ENCODE measurements around the gene FKBP15. TPM values are rescaled to one million over a fixed set of nuclear protein-coding genes. Genes with fewer than 3 reads are reported as not detected.

FKBP15 gene
- total RNA-seq, 8 experiments from 2014 or later: 12.8 to 28.1 (median 19.7) TPM

- peak in 2 of 8 experiments; percentile 1 to 4 for ATAC-seq (replicated peaks in 6 of 8)
- in situ Hi-C loops (cut with MboI; ENCODE audit: low pct_unique_long_range_greater_than_20kb in 2 of 9, low sequenced_read_pairs in 9 of 9, unreplicated experiment in 9 of 9): no loop called here
- Histone ChIP-seq H3K27ac (peak overlapping the region; percentile 69 to 82), H3K4me1 (replicated peaks in 1 of 2) (peaks cover 20 to 24% of the 10 kb centered on the region in 2 donors), H3K4me3 (peak overlapping the region; percentile 52 to 92 (median 71))
- 0 to 20% (median 3%) methylated on average over 1 to 9 of the region's 20 CpGs; no CpG with 5 or more reads in 2 of the 10 experiments for WGBS, 10 experiments
These were observed 864 bp upstream of the FKBP15 start for GRCh38 chr9:113221800-113222481.

- WGBS, 10 experiments: 0 to 60% (median 3%) methylated on average over 2 to 8 of the region's 11 CpGs
- Histone ChIP-seq H3K4me1 (replicated peaks in 1 of 2) (peaks cover 20 to 24% of the 10 kb centered on the region in 2 donors), H3K4me3 (peak overlapping the region; percentile 52 to 92 (median 71)), H3K27ac (peak overlapping the region; percentile 50 to 86)
- ATAC-seq (replicated peaks in 6 of 8): no peak
- in situ Hi-C loops (cut with MboI; ENCODE audit: low pct_unique_long_range_greater_than_20kb in 2 of 9, low sequenced_read_pairs in 9 of 9, unreplicated experiment in 9 of 9): no loop called here
These were observed 542 bp downstream of the FKBP15 start for GRCh38 chr9:113220467-113221002.

GRCh38 chr9:113219969-113220368, 1.1 kb downstream of the FKBP15 start:
- peak overlapping the region; percentile 52 to 92 (median 71) for H3K4me3 ChIP-seq
- in situ Hi-C loops (cut with MboI; ENCODE audit: low pct_unique_long_range_greater_than_20kb in 2 of 9, low sequenced_read_pairs in 9 of 9, unreplicated experiment in 9 of 9): no loop called here
- ATAC-seq (replicated peaks in 6 of 8): no peak
- 0 to 67% (median 27%) methylated on average over 1 of the region's 1 CpG; no CpG with 5 or more reads in 3 of the 10 experiments for WGBS, 10 experiments
- H3K27ac ChIP-seq: peak overlapping the region in 1 of 2 donors; percentile 50
- H3K4me1 ChIP-seq (replicated peaks in 1 of 2): peaks cover 20 to 24% of the 10 kb centered on the region in 2 donors

GRCh38 chr9:113219186-113219936, 1.7 kb downstream of the FKBP15 start:
- in situ Hi-C loops (cut with MboI; ENCODE audit: low pct_unique_long_range_greater_than_20kb in 2 of 9, low sequenced_read_pairs in 9 of 9, unreplicated experiment in 9 of 9): no loop called here
- 37 to 88% (median 71%) methylated on average over 2 to 3 of the region's 3 CpGs for WGBS, 10 experiments
- H3K27ac ChIP-seq: no peak overlapping the region
- peaks cover 20 to 24% of the 10 kb centered on the region in 2 donors for H3K4me1 ChIP-seq (replicated peaks in 1 of 2)
- no peak for ATAC-seq (replicated peaks in 6 of 8)
- H3K4me3 ChIP-seq: peak overlapping the region in 2 of 5 donors; percentile 75 to 92

- no peak overlapping the region for H3K4me3 ChIP-seq
- H3K4me1 ChIP-seq (replicated peaks in 1 of 2): peaks cover 11 to 12% of the 10 kb centered on the region in 2 donors
- in situ Hi-C loops (cut with MboI; ENCODE audit: low pct_unique_long_range_greater_than_20kb in 2 of 9, low sequenced_read_pairs in 9 of 9, unreplicated experiment in 9 of 9): no loop called here
- no peak for ATAC-seq (replicated peaks in 6 of 8)
- WGBS, 10 experiments: 80 to 100% (median 97%) methylated on average over 2 to 3 of the region's 3 CpGs; no CpG with 5 or more reads in 2 of the 10 experiments
- no peak overlapping the region for H3K27ac ChIP-seq
These were observed 4.7 kb downstream of the FKBP15 start for GRCh38 chr9:113216406-113216805.

- no peak for ATAC-seq (replicated peaks in 6 of 8)
- in situ Hi-C loops (cut with MboI; ENCODE audit: low pct_unique_long_range_greater_than_20kb in 2 of 9, low sequenced_read_pairs in 9 of 9, unreplicated experiment in 9 of 9): no loop called here
These were observed 5.9 kb downstream of the FKBP15 start for GRCh38 chr9:113215132-113215531.

GRCh38 chr9:113210815-113211214, 10.3 kb downstream of the FKBP15 start:
- no peak for ATAC-seq (replicated peaks in 6 of 8)
- Histone ChIP-seq H3K4me3 (no peak overlapping the region), H3K27ac (no peak overlapping the region), H3K4me1 (replicated peaks in 1 of 2) (no peaks in the 10 kb centered on the region)
- in situ Hi-C loops (cut with MboI; ENCODE audit: low pct_unique_long_range_greater_than_20kb in 2 of 9, low sequenced_read_pairs in 9 of 9, unreplicated experiment in 9 of 9): no loop called here
- 80 to 100% (median 98%) methylated on average over 1 to 7 of the region's 10 CpGs for WGBS, 10 experiments

More at GRCh38 chr9:113215132-113215531, 5.9 kb downstream of the FKBP15 start:
- Histone ChIP-seq H3K4me3 (no peak overlapping the region), H3K4me1 (replicated peaks in 1 of 2) (peaks cover 10% of the 10 kb centered on the region in 2 donors), H3K27ac (no peak overlapping the region)
- 67 to 100% (median 97%) methylated on average over 1 to 3 of the region's 3 CpGs for WGBS, 10 experiments

GRCh38 chr9:113205861-113206260, 15.2 kb downstream of the FKBP15 start:
- H3K27ac ChIP-seq: no peak overlapping the region
- no peak for ATAC-seq (replicated peaks in 6 of 8)

GRCh38 chr9:113205432-113205831, 15.6 kb downstream of the FKBP15 start:
- H3K4me3 ChIP-seq: no peak overlapping the region
- no peak overlapping the region for H3K27ac ChIP-seq
- peak in 2 of 8 experiments; percentile 82 to 84 for ATAC-seq (replicated peaks in 6 of 8)
- no peaks in the 10 kb centered on the region for H3K4me1 ChIP-seq (replicated peaks in 1 of 2)
- 25 to 100% (median 89%) methylated on average over 1 to 2 of the region's 2 CpGs for WGBS, 10 experiments
- in situ Hi-C loops (cut with MboI; ENCODE audit: low pct_unique_long_range_greater_than_20kb in 2 of 9, low sequenced_read_pairs in 9 of 9, unreplicated experiment in 9 of 9): no loop called here

More at GRCh38 chr9:113205861-113206260, 15.2 kb downstream of the FKBP15 start:
- H3K4me3 ChIP-seq: no peak overlapping the region
- no peaks in the 10 kb centered on the region for H3K4me1 ChIP-seq (replicated peaks in 1 of 2)
- WGBS, 10 experiments: 64 to 100% (median 100%) methylated on average over 1 of the region's 1 CpG; no CpG with 5 or more reads in 3 of the 10 experiments
- in situ Hi-C loops (cut with MboI; ENCODE audit: low pct_unique_long_range_greater_than_20kb in 2 of 9, low sequenced_read_pairs in 9 of 9, unreplicated experiment in 9 of 9): no loop called here

- no peaks in the 10 kb centered on the region for H3K4me1 ChIP-seq (replicated peaks in 1 of 2)
- WGBS, 10 experiments: 81 to 100% (median 96%) methylated on average over 1 to 4 of the region's 4 CpGs; no CpG with 5 or more reads in 1 of the 10 experiments
- no peak for ATAC-seq (replicated peaks in 6 of 8)
- in situ Hi-C loops (cut with MboI; ENCODE audit: low pct_unique_long_range_greater_than_20kb in 2 of 9, low sequenced_read_pairs in 9 of 9, unreplicated experiment in 9 of 9): no loop called here
- H3K27ac ChIP-seq: no peak overlapping the region
- H3K4me3 ChIP-seq: no peak overlapping the region
These were observed 21.3 kb downstream of the FKBP15 start for GRCh38 chr9:113199683-113200329.

GRCh38 chr9:113192455-113192854, 28.6 kb downstream of the FKBP15 start:
- Histone ChIP-seq H3K4me1 (replicated peaks in 1 of 2) (no peaks in the 10 kb centered on the region), H3K27ac (no peak overlapping the region), H3K4me3 (no peak overlapping the region)
- 0 to 83% (median 60%) methylated on average over 1 to 2 of the region's 2 CpGs; no CpG with 5 or more reads in 1 of the 10 experiments for WGBS, 10 experiments
- in situ Hi-C loops (cut with MboI; ENCODE audit: low pct_unique_long_range_greater_than_20kb in 2 of 9, low sequenced_read_pairs in 9 of 9, unreplicated experiment in 9 of 9): no loop called here
- peak in 1 of 8 experiments; percentile 51 for ATAC-seq (replicated peaks in 6 of 8)

- peak in 3 of 8 experiments; percentile 45 to 89 (median 84) for ATAC-seq (replicated peaks in 6 of 8)
- in situ Hi-C loops (cut with MboI; ENCODE audit: low pct_unique_long_range_greater_than_20kb in 2 of 9, low sequenced_read_pairs in 9 of 9, unreplicated experiment in 9 of 9): no loop called here
- H3K27ac ChIP-seq: no peak overlapping the region
These were observed 33.0 kb downstream of the FKBP15 start for GRCh38 chr9:113187929-113188595.

More at GRCh38 chr9:113187929-113188595, 33.0 kb downstream of the FKBP15 start:
- WGBS, 10 experiments: 19 to 100% (median 91%) methylated on average over 1 to 9 of the region's 9 CpGs
- Histone ChIP-seq H3K4me3 (no peak overlapping the region), H3K4me1 (replicated peaks in 1 of 2) (no peaks in the 10 kb centered on the region)

Measured in motor neuron (in vitro differentiated cells).